MM.1S (cell line): ENCODE results near the gene HRNR.
A peak's percentile ranks its signal among the peaks of the same experiment; 100 is the strongest.

Experiments used
- EZH2 ChIP-seq: fragments of 300-600 bp; sonication (generic); optimal IDR thresholded peaks from 2 replicates; pipeline ENCODE3; 2017; ENCODE audit warnings: low read depth, mild to moderate bottlenecking, antibody characterized with exemption, low read length, mixed read lengths
- EZH2phosphoT487 ChIP-seq: fragments of 300-600 bp; sonication (generic); IDR thresholded peaks from 2 replicates; pipeline ENCODE4 v1.6.1; 2018; ENCODE audit warnings: antibody characterized with exemption, low read length
- TF ChIP-seq, protein P1 (sequence below): fragments of 300-600 bp; sonication (generic); IDR thresholded peaks from 2 replicates; pipeline ENCODE4 v1.5.1; 2016; ENCODE audit warnings: antibody characterized with exemption, low read length, mixed read lengths

DNA sequence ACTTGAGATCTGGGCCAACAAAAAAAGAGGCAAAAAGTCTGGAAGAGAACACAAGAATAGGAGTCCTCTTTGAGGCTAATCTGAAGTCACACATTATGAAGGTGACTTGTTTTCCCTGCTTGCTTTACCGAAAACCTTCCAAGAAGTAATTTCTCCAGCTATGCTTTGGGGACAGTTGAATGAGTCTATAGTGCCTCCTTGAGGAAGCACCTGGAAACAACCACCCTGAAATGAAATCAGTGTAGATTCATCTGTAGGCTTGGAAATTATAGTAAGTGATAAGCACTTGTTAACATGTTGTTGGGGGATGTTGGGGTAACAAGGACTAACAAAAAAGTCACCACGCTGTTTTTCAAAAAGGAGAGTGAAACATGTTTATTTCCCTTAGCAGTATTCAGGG, 41.6 kb downstream of the HRNR start:
- TF ChIP-seq, protein P1, sequence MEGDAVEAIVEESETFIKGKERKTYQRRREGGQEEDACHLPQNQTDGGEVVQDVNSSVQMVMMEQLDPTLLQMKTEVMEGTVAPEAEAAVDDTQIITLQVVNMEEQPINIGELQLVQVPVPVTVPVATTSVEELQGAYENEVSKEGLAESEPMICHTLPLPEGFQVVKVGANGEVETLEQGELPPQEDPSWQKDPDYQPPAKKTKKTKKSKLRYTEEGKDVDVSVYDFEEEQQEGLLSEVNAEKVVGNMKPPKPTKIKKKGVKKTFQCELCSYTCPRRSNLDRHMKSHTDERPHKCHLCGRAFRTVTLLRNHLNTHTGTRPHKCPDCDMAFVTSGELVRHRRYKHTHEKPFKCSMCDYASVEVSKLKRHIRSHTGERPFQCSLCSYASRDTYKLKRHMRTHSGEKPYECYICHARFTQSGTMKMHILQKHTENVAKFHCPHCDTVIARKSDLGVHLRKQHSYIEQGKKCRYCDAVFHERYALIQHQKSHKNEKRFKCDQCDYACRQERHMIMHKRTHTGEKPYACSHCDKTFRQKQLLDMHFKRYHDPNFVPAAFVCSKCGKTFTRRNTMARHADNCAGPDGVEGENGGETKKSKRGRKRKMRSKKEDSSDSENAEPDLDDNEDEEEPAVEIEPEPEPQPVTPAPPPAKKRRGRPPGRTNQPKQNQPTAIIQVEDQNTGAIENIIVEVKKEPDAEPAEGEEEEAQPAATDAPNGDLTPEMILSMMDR: peak; percentile 94
- TF ChIP-seq EZH2: no peak
- TF ChIP-seq EZH2phosphoT487: no peak
